Activated CD4-positive, alpha-beta T cell treated with anti-CD3 and anti-CD28 coated beads, Interleukin-2, amount 50 U/mL, for 1 hour (primary cell): ENCODE results near the gene TXNRD1.
A peak's percentile ranks its signal among the peaks of the same experiment; 100 is the strongest.
"Not testable (repeated sequence)": the region's sequence is repeated elsewhere in the genome, so short reads cannot be mapped to it uniquely, and the experiment has no call there.

Experiments
- DNase-seq: peaks from one replicate; pipeline ENCODE4 v3.0.0-alpha.2; 2020

TXNRD1 gene

GRCh38 chr12:104197264-104197663 lies 18.3 kb upstream of the TXNRD1 start:
- DNase-seq, result no peak

DNA sequence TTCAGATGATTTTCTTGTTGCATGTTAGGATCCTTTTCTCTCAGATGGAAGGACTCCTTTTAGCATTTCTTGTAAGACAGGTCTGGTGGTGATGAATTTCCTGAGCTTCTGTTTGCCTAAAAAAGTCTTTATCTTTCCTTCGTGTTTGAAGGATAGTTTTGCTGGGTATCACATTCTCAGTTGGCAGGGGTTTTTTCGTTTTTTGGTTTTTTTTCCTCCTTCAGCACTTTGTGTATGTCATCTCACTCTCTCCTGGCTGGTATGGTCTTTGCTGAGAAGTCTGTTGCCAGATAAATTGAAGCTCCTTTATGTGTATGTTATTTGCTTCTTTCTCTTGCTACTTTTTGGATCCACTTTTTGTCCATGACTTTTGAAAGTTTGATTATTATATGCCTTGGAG lies 15.6 kb upstream of the TXNRD1 start:
- no peak for DNase-seq

DNA sequence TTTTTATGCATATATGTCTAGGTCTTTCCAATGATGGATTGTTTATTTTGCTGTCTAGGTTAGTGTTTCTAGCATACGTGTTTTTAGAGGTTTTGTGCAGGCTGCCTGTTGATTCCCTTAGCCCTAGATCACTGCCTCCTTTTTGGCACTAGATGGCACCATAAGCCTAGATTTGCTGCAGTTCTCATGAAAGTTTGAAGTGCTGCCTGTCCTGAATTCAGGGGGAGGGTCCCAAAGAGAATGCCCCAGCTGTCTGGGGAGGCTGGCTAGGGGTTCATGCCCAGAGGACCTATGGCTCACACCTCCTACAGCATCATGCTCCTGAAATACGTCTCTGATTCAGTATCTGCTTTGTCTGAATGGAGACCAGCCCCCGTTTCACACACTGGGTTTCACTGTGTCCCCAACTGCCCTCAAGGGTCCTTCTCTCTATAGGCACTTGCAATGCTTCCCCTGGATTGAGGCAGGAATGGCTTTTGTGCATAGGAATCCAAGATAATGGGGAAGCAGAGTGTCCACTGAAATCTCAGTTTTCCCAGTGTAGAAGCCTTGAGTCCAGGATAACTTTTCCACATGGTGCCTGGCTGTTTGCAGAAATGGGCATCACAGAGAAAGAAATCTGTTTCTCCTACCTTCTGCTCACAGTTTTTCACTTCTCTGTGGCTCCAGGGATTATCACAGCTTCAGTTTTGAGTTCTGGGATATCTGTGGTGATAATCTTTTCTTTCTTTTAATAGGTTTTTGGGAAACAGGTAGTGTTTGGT lies 14.2 kb upstream of the TXNRD1 start:
- peak; percentile 31 for DNase-seq

GRCh38 chr12:104204690-104205480 lies 10.7 kb upstream of the TXNRD1 start:
- no peak for DNase-seq

GRCh38 chr12:104207416-104208205 lies 8.0 kb upstream of the TXNRD1 start:
- no peak for DNase-seq

DNA sequence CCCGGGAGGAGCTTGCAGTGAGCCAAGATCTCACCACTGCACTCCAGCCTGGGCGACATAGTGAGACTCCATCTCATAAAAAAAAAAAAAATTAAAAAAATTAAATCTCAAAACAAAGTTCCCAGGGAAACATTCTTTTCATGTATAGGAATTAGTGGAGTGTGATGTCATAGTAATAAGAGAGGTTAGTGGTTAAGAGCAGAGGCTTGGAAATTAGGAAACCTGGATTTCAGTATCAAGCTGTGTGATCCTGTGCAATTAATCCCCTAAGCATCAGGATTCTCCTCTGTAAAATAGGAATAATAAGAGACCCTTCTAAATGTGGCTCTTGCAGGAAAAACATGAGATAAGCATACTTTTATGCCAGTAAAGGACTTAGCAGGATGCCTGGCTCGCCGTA lies 3.1 kb upstream of the TXNRD1 start:
- no peak for DNase-seq

DNA sequence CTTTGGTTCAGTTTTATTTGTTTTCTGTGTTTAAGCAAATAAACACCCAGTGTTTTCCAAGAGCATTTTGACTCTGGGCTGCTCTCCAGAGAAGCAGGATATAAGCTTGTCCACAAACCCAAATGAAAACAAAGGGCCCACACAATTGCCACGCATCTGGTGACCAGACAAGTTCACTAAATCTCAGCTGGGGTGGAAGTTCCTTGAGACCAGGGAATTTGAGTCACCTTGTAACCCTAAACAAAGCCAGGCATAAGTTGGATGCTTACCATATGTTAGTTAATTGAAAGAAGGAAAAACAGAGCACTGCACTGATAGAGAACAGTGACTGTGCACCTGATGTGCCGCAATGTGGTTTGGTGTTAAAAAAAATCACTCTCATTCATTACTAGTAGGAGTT lies 1.6 kb upstream of the TXNRD1 start:
- DNase-seq, result no peak

DNA sequence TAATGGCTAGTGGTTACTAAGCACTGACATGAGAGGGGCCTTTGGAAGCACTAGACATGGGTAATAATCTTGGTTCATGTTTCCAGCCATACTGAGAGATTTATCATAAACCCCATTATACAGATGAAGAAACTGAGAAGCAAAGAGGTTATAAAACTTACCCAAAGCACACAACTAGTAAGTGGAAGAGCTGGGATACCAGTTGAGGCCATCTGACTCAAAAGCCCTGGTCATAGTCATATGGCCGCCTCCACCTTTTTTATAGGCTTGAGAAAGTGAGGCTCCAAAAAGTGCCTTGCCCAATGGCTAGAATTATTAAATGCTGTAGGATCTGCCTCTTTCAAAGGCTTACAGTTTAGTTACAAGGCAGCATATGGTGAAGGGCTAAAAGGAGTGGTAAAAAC lies 944 bp downstream of the TXNRD1 start:
- DNase-seq, result no peak

DNA sequence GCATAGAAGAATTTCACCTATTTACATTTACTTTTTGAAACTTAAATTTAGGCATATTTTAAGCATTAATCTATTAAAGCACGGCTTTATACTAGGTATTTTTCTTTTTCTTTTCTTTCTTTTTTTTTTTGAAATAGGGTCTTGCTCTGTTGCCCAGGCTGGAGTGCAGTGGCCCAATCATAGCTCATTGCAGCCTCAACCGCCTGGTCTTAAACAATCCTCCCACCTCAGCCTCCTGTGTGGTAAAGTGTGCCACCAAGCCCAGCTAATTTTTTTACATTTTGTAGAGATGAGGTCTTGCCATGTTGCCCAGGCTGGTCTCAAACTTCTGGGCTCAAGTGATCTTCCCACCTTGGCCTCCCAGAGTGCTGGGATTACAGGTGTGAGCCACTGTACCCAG lies 2.9 kb downstream of the TXNRD1 start:
- not testable (repeated sequence) for DNase-seq

GRCh38 chr12:104218935-104219334 lies 3.4 kb downstream of the TXNRD1 start:
- DNase-seq, result no peak

DNA sequence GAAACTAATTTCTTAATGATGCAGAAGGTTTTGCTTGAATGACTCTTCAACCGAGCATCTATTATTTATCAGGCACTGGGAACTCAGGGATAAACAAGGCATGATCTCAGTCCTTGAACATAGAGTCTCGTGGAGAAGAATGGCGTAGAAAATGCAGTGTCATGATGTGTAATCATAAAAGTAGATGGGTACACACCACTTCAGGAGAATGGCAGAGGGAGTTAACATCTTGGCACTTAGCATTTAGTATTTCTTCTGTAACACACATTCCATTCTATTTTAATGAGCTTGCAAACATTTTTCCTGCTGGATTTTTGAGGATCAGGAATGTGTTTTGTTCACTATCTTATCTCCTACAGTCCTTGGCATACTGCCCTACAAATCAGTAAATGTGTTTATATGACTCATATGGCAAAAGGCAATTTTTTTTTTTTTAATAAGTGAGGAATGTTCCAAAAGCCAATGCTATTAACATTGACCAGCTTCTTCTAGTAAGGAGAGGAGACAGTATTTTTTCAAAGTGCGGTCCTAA lies 3.8 kb downstream of the TXNRD1 start:
- no peak for DNase-seq

DNA sequence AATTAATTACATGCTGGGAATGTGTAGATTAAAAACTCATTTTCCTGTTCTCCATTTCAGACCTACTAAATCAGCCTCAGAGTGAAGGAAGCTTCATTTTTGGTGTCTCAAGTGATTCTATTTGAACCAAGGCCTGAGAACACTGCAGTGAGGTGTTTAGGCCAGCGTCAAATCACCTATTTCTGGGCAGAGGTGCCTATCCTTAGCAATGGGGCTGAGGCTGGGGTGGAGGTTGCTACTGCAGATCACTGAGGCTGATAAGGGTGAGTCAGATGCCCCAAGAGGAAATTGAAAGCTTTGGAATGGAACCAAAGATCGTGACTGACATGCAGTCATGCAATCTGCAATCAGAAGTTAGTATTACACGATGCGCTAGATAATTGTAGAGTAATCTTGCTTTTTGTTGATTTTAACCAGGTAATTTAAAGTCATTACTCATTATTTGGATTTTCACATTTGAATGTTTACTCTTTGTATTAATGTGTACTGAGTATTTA lies 4.4 kb downstream of the TXNRD1 start:
- peak; percentile 42 for DNase-seq

DNA sequence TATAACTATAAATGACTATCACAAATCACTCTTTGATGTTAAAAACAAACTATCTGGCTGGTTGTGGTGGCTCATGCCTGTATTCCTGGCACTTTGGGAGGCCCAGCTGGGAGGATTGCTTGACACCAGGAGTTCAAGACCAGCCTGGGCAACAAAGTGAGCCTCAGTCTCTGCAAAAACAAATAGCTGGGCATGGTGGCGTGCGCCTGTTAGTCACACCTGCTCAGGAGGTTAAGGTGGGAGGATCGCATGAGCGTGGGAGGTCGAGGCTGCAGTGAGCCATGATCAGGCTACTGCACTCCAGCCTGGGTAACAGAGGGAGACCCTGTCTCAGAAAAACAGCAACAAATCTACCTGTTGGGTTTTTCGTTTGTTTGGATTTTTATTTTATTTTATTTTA lies 5.4 kb downstream of the TXNRD1 start:
- DNase-seq, result no peak

DNA sequence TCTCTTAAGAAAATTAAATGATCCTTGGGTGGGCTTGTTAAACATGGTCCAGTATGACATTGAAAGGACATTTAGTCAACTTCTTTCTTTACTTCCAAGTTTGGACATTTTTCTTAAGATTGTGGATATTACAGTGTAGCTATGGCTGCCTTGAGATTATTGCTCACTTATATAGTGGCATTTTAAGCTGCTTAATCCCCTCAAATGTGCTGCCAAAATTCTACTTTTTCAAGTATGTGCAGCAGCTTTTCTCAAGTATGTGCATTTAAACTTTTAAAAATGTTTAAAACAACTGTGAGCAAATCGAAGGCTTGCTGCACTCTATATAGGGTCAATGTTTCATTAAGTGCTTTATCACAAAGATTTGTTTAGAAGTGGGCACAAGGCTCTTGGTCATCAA lies 7.4 kb downstream of the TXNRD1 start:
- DNase-seq, result no peak

DNA sequence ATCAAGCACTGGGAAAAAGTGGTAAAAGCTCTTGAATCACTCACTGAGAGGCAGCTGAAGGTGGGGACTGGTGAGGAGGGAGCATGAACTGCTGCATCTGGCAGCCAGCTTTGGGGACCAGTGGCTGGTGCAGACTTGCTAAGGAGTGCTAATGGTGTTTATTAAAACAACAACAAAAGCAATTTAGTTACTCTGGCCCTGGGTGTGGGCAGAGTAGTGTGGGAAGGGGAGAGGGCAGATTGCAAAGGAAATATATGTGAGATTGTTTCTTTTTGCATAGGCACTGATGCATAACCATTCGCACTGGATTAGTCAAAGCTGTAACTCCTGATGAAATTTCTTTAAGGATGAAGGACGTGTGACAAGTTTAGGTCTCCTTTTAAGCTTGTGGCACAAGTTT lies 8.1 kb downstream of the TXNRD1 start:
- DNase-seq, result no peak

GRCh38 chr12:104226672-104227071 lies 11.1 kb downstream of the TXNRD1 start:
- DNase-seq, result no peak

GRCh38 chr12:104230304-104231095 lies 14.9 kb downstream of the TXNRD1 start:
- DNase-seq, result no peak

DNA sequence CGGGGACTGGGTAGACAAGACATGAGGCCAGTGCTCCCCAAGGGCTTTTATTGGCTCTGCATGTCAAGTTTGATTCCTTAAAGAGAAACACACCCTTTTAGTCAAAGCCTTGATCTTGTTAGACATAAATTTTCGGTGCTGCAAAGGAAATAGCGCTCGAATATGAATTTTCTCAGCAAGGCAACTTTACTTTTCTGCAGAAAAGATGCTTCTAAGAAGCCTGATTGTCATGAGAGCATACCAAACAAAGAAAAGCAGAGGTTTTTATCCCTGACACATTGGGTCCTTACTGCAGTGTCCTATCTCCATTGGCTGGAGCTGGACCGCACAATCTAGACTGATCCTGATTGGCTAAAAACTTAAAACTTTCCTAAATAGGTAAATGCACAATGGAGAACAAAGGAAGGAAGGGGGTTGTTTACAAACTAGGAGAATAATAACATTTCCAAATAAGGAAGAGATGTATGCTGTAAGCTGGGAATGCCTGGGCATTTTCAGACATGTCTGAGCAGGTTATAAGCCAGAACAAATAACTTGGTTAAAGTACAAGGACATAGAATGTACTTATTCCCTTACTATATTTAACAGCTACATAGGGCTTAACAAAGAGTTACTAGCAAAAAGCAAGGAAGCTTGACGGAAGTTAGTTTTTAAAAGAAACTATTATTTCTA lies 17.2 kb downstream of the TXNRD1 start:
- no peak for DNase-seq

DNA sequence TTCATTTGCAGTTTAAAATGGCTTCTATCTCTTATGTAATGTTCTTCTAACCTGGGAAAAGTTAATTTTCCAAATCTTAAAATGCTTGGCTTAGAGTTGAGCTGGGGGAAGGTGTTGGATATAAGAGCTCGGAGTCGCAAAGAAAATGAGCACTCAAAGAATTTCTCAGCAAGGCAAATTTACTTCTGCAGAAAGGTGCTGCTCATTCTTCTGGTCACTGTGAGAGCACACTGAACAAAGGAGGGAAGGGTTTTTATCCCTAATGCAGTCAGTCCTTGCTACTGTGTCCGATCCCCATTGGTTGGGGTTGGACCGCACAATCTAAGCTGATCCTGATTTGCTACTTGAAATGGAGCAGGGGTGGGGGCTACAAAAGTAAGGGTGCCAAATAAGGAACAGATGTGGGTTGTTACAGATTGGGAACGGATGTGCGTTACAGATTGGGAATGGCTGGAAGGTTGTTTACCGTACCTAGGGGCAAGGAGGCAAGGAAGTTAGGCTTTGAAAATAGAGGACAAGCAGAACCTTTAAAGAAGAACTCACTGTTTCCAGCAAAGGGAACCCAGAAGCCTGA lies 19.4 kb downstream of the TXNRD1 start:
- DNase-seq, result no peak

GRCh38 chr12:104237930-104238329 lies 22.4 kb downstream of the TXNRD1 start:
- DNase-seq, result no peak

DNA sequence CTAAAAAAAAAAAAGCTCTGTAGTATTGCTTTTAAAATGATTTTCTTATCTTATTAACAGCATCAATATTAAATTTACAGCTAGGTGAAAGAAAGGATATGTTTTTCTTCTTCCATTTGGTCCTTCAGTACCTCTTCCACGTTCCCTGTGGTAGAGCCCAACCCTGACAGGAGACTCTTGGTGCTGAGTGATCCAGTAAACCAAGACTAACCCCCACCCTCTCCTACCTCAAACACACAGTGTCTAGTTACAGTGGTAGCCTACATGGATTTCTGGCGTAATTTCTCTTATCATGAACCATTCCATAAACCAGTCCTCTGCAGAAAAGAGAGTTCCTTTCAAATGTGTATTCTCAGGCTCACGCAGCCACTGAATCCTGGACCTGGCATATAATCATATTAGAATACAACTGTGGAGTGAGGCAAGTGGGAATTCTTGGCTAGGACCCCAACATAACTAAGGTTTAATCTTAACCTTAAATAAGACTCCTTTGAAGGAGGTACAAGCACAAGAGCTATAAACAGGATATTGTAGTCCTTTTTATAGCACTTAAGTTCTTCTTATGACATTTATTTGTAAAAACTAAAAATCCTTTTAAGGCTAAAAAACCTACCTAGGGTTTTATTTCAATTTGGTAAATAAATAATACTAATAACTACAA lies 27.1 kb downstream of the TXNRD1 start:
- no peak for DNase-seq
